Stimulated activated CD4-positive, alpha-beta T cell treated with anti-CD3 and anti-CD28 coated beads, Interleukin-2, amount 100 ng/mL, for 4 hours (primary cell): ENCODE data around the gene PGGT1B.
"Not testable (repeated sequence)": the region's sequence is repeated elsewhere in the genome, so short reads cannot be mapped to it uniquely, and the experiment has no call there.

Experiments
- DNase-seq: peaks from one replicate; pipeline ENCODE4 v3.0.0-alpha.2; 2020; ENCODE audit warnings: low read depth

PGGT1B gene

GRCh38 chr5:115257981-115258380, 4.7 kb downstream of the PGGT1B start:
- no peak for DNase-seq

GRCh38 chr5:115249379-115249778, 13.3 kb downstream of the PGGT1B start:
- DNase-seq: not testable (repeated sequence)

GRCh38 chr5:115246361-115246991, 16.2 kb downstream of the PGGT1B start:
- DNase-seq: no peak

- DNase-seq: no peak
These were observed 19.3 kb downstream of the PGGT1B start for GRCh38 chr5:115243412-115243811.

- no peak for DNase-seq
These were observed 20.6 kb downstream of the PGGT1B start for GRCh38 chr5:115241881-115242642.

- DNase-seq: no peak
These were observed 25.6 kb downstream of the PGGT1B start for GRCh38 chr5:115237066-115237465.

GRCh38 chr5:115236599-115236998, 26.1 kb downstream of the PGGT1B start:
- no peak for DNase-seq

GRCh38 chr5:115231598-115231997, 31.1 kb downstream of the PGGT1B start:
- DNase-seq: no peak

GRCh38 chr5:115229606-115230005, 33.1 kb downstream of the PGGT1B start:
- DNase-seq: no peak

GRCh38 chr5:115227281-115227680, 35.4 kb downstream of the PGGT1B start:
- DNase-seq: no peak

- DNase-seq: no peak
These were observed 48.1 kb downstream of the PGGT1B start for GRCh38 chr5:115214541-115214940.

GRCh38 chr5:115209279-115209678, 53.4 kb downstream of the PGGT1B start:
- no peak for DNase-seq

- no peak for DNase-seq
These were observed 59.7 kb downstream of the PGGT1B start for GRCh38 chr5:115202952-115203351.

GRCh38 chr5:115196161-115196560, 66.5 kb downstream of the PGGT1B start:
- no peak for DNase-seq

- no peak for DNase-seq
These were observed 68.0 kb downstream of the PGGT1B start for GRCh38 chr5:115194676-115195075.

- no peak for DNase-seq
These were observed 69.4 kb downstream of the PGGT1B start for GRCh38 chr5:115193295-115193694.

- DNase-seq: no peak
These were observed 70.6 kb downstream of the PGGT1B start for GRCh38 chr5:115192098-115192497.

- no peak for DNase-seq
These were observed 71.1 kb downstream of the PGGT1B start for GRCh38 chr5:115191474-115192031.

- DNase-seq: no peak
These were observed 72.3 kb downstream of the PGGT1B start for GRCh38 chr5:115190388-115190787.

- DNase-seq: no peak
These were observed 72.8 kb downstream of the PGGT1B start for GRCh38 chr5:115189866-115190265.

- no peak for DNase-seq
These were observed 75.9 kb downstream of the PGGT1B start for GRCh38 chr5:115186794-115187193.

GRCh38 chr5:115184770-115185169, 77.9 kb downstream of the PGGT1B start:
- no peak for DNase-seq

- no peak for DNase-seq
These were observed 80.9 kb downstream of the PGGT1B start for GRCh38 chr5:115181757-115182156.
